Kidney (tissue), 14 donors: ENCODE results near the gene ABCC3. TPM values are rescaled to one million over a fixed set of nuclear protein-coding genes. Genes with fewer than 3 reads are reported as not detected.

Source experiments
- DNase-seq, 5 donors: peaks; one replicate each; pipeline ENCODE4 v3.0.0-alpha.2; 2013 to 2020
- FAIRE-seq: peaks from 2 replicates; lab custom pipeline; 2012; peaks lifted over from hg19 to GRCh38; lab: Jason Lieb, UNC
- H3K27ac ChIP-seq, 2 donors: one replicate each; pipeline ENCODE4 v1.7.0; 2013; ENCODE audit warnings: low read depth in 2 of 2, low read length in 2 of 2, inconsistent platforms in 1 of 2
- H3K27me3 ChIP-seq: one replicate; pipeline ENCODE4 v1.7.1; 2013; ENCODE audit warnings: low read length, inconsistent platforms; ENCODE audit not compliant: control insufficient read depth, insufficient read depth
- H3K36me3 ChIP-seq, 3 donors: one replicate each; pipeline versions ENCODE4 v1.7.0 to v1.7.1; 2013; ENCODE audit warnings: low read length in 3 of 3, control low read depth in 1 of 3, inconsistent platforms in 1 of 3; ENCODE audit not compliant: insufficient read depth in 3 of 3, control insufficient read depth in 2 of 3
- H3K4me1 ChIP-seq, 3 donors: one replicate each; pipeline versions ENCODE4 v1.7.0 to v1.7.1; 2013; ENCODE audit warnings: low read length in 3 of 3, inconsistent platforms in 1 of 3, low read depth in 1 of 3; ENCODE audit not compliant: control insufficient read depth in 2 of 3, insufficient read depth in 2 of 3
- H3K4me3 ChIP-seq, 3 donors: one replicate each; pipeline versions ENCODE4 v1.7.0 to v1.8.1; 2013; ENCODE audit warnings: low read length in 3 of 3, control low read depth in 1 of 3, inconsistent platforms in 1 of 3
- H3K9ac ChIP-seq, 3 donors: one replicate each; pipeline versions ENCODE4 v1.7.0 to v1.7.1; 2013; ENCODE audit warnings: low read length in 3 of 3, control low read depth in 1 of 3, inconsistent platforms in 1 of 3
- H3K9me3 ChIP-seq, 3 donors: one replicate each; pipeline versions ENCODE4 v1.7.0 to v1.7.1; 2013; ENCODE audit warnings: low read length in 3 of 3, control low read depth in 1 of 3, inconsistent platforms in 1 of 3; ENCODE audit not compliant: control insufficient read depth in 2 of 3, insufficient read depth in 1 of 3
- intact Hi-C: fragments of 100-400 bp; cut with DNase I; formaldehyde crosslinking; loops from one replicate; pipeline ENCODE4 v1.11.1; 2022
- polyA plus RNA-seq: library from polyadenylated mRNA; stranded (reverse); fragments of 350-450 nt; fragmentation: Illumina TruSeq; extraction: RNeasy Lipid Tissue Mini Kit (QIAGEN cat#74804); gene quantifications from one replicate; pipeline ENCODE4 v1.2.3, GENCODE V29; 2014; ENCODE audit warnings: low read depth, low replicate concordance; ENCODE audit not compliant: insufficient read depth
- total RNA-seq: library from RNA; stranded (reverse); fragmentation: NEBNext Ultra II Directional; extraction: Animal tissue kit (Norgen Biotek cat#: 25700); gene quantifications from one replicate; pipeline ENCODE4 v1.2.1, GENCODE V29; 2021
- TF ChIP-seq, protein P1 (sequence below): IDR thresholded peaks from 3 replicates; pipeline ENCODE4 v1.5.1; 2012; ENCODE audit warnings: mild to moderate bottlenecking, moderate library complexity, borderline replicate concordance; ENCODE audit not compliant: insufficient read depth; ENCODE audit errors: extremely low read depth
- donor health status: control.
- donor health status: control.
- donor health status: control.
- donor health status: control.
- donor health status: control.
- donor health status: DM: yes; HTN: yes; CAD: no.
- donor health status: Normal renal cell carcinoma (clear cell type).

The ABCC3 gene
- total and polyA plus RNA-seq, 2 donors from 2014 or later = 9.3 to 156 TPM

DNA sequence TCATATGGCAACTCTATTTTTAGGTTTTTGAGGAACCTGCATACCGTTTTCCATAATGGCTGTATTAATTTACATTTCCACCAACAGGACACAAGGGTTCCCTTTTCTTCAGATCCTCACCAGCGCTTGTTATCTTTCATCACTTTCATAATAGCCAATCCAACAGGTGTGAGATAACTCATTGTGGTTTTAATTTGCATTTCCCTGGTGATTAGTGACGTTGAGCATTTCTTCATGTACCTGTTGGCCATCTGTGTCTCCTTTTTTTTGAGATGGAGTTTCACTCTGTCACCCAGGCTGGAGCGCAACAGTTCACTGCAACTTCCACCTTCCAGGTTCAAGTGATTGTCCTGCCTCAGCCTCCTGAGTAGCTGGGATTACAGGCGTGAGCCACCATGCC lies 36.2 kb upstream of the ABCC3 start:
- Histone ChIP-seq H3K9me3 (no peaks in the 10 kb centered on the region), H3K36me3 (no peaks in the 10 kb centered on the region), H3K4me3 (no peak overlapping the region), H3K9ac (no peak overlapping the region), H3K4me1 (no peaks in the 10 kb centered on the region), H3K27me3 (no peaks in the 10 kb centered on the region), H3K27ac (no peak overlapping the region)
- FAIRE-seq (no peak), DNase-seq (no peak)
- intact Hi-C loops = no loop called here
- TF ChIP-seq, protein P1, sequence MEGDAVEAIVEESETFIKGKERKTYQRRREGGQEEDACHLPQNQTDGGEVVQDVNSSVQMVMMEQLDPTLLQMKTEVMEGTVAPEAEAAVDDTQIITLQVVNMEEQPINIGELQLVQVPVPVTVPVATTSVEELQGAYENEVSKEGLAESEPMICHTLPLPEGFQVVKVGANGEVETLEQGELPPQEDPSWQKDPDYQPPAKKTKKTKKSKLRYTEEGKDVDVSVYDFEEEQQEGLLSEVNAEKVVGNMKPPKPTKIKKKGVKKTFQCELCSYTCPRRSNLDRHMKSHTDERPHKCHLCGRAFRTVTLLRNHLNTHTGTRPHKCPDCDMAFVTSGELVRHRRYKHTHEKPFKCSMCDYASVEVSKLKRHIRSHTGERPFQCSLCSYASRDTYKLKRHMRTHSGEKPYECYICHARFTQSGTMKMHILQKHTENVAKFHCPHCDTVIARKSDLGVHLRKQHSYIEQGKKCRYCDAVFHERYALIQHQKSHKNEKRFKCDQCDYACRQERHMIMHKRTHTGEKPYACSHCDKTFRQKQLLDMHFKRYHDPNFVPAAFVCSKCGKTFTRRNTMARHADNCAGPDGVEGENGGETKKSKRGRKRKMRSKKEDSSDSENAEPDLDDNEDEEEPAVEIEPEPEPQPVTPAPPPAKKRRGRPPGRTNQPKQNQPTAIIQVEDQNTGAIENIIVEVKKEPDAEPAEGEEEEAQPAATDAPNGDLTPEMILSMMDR = no peak

DNA sequence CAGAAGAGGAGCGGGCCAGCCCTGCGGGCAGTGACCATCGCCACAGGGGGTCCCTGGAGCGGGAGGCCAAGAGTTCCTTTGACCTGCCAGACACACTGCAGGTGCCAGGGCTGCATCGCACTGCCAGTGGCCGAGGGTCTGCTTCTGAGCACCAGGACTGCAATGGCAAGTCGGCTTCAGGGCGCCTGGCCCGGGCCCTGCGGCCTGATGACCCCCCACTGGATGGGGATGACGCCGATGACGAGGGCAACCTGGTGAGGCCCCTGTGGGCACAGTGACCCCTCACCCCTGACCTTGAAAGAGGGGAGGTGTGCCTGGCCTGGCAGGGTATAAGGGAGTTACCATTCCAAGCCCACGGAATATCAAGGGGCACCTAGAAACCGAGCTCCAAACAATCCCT lies 35.1 kb upstream of the ABCC3 start:
- Histone ChIP-seq H3K27me3 (no peaks in the 10 kb centered on the region), H3K4me3 (no peak overlapping the region), H3K36me3 (no peaks in the 10 kb centered on the region), H3K27ac (no peak overlapping the region), H3K9ac (no peak overlapping the region), H3K4me1 (no peaks in the 10 kb centered on the region), H3K9me3 (no peaks in the 10 kb centered on the region)
- TF ChIP-seq, protein P1 = no peak
- DNase-seq (no peak), FAIRE-seq (no peak)
- intact Hi-C loops = no loop called here

DNA sequence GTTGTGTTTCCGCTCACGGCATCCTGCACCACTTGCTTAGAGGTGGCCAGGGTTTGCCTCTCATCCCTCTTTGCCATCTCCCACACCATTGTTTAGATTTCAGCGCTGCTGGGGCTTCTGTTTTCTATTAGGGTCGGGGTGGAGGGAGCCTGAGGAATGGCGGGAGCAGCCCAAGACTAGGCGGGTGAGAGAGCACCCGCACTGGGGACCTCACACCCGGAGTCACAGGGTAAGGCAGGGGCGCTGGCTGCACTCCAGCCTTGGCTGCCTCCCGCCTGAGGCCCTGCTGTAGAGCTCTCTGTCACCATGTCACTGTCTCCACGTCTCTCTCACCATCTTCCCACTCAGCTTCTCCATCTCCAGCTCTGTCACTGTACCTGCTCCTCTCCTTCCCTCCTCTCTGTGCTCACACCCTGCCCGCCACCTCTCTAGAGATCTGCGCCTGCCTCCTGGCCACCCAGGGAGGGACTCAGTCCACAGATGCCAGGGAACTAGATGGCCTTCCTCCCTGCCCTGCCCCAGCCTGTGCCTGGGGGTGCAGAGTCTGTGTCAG lies 32.8 kb upstream of the ABCC3 start:
- TF ChIP-seq, protein P1 = no peak
- no peak for DNase-seq
- Histone ChIP-seq H3K27me3 (no peaks in the 10 kb centered on the region), H3K9me3 (no peaks in the 10 kb centered on the region), H3K27ac (no peak overlapping the region), H3K4me3 (no peak overlapping the region), H3K4me1 (no peaks in the 10 kb centered on the region), H3K9ac (no peak overlapping the region), H3K36me3 (no peaks in the 10 kb centered on the region)
- intact Hi-C loops = no loop called here
- no peak for FAIRE-seq

DNA sequence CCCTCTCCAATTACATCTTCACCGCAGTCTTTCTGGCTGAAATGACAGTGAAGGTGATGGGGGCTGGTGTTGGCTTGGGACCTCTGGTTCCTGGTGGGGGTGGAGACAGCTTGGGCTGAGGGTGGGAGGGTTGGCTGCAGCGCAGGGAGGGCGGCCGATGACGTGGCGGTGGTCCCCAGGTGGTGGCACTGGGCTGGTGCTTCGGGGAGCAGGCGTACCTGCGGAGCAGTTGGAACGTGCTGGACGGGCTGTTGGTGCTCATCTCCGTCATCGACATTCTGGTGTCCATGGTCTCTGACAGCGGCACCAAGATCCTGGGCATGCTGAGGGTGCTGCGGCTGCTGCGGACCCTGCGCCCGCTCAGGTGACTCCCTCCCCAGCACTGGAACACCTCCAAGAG lies 31.8 kb upstream of the ABCC3 start:
- no peaks in the 10 kb centered on the region for H3K4me1 ChIP-seq
- DNase-seq (no peak), FAIRE-seq (no peak)
- intact Hi-C loops = no loop called here
- no peak overlapping the region for H3K9ac ChIP-seq
- no peak overlapping the region for H3K4me3 ChIP-seq
- H3K27ac ChIP-seq = no peak overlapping the region
- TF ChIP-seq, protein P1 = no peak
- H3K27me3 ChIP-seq = no peaks in the 10 kb centered on the region
- no peaks in the 10 kb centered on the region for H3K36me3 ChIP-seq
- H3K9me3 ChIP-seq = no peaks in the 10 kb centered on the region
